Measurements from ENCODE around the gene RHBG.
"Not testable (repeated sequence)": the region's sequence is repeated elsewhere in the genome, so short reads cannot be mapped to it uniquely, and the experiment has no call there.

Gene RHBG

GRCh38 chr1:156359973-156360372 is 9.0 kb upstream of the RHBG start:
- intact Hi-C loops (cut with DNase I): no loop called here

GRCh38 chr1:156360534-156360933 is 8.5 kb upstream of the RHBG start:
- DNase-seq: no peak
- intact Hi-C loops (cut with DNase I): no loop called here

More at GRCh38 chr1:156359973-156360372, 9.0 kb upstream of the RHBG start:
- no peak for DNase-seq

GRCh38 chr1:156365754-156366153 is 3.3 kb upstream of the RHBG start:
- intact Hi-C loops (cut with DNase I): no loop called here
- DNase-seq: no peak

DNA sequence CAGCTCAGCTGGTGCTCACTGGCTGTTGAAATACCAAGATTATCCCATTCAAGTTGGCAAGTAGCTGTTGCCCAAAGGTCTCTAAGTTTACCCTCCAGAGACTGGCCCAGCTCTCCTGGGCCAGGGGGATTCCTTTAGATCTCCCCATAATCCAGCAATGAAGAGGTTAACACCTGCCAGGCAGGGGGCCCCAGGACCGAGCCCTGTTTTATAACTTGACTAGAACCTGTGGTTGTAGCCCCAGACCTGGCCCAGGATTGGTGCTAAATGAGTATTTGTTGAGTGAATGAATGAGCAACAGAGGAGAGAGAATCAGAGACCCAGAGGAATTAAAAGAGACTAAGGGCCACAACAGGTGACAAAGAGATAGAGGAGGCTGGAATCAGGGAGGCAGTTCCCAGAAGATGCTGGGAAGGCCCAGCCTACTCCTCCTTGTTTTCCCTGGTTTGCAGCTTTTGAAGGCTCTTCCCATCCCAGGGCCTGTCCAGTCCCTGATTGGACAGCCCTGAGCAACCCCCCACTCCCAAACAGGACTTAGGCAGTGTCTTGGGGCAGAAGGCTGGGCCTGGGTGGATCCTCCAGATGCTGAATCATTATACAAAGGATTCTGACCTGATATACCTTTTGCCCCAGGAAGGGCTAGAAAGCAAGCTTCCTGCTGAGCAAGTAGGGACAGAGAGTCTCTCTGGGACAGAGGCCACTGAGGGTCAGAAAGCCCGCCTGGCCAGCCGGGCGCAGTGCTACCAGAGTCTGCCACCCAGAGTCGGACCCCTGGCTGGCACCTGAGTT is 2.4 kb upstream of the RHBG start:
- intact Hi-C loops (cut with DNase I): no loop called here
- DNase-seq: no peak

- intact Hi-C loops (cut with DNase I): no loop called here
- no peak for DNase-seq
Observed at GRCh38 chr1:156367383-156368156, 1.4 kb upstream of the RHBG start.

DNA sequence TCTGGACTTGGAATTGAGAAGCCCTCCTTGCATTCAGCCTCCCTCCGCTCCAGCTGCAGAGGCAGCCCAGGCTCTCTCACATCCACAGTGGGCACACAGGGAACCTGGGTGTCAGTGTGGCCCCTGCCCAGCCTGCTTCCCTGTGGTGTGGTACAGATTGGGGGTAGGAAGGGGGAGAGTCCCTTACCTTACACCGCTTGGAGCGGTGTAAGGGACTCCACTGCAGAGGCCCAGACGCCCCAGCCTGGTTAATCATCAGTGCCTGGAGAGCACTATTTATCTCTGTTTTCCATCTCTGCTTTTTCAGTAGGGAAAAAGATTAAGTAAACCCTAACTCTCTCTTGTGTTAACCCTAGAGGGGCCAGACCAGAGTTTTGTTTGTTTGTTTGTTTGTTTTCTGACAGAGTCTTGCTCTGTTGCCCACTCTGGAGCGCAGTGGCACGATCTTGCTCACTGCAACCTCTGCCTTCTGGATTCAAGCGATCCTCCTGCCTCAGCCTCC is 803 bp upstream of the RHBG start:
- intact Hi-C loops (cut with DNase I): no loop called here

GRCh38 chr1:156369685-156370286 is 775 bp downstream of the RHBG start:
- intact Hi-C loops (cut with DNase I); DNase-seq: not testable (repeated sequence)

More for the DNA sequence above, 803 bp upstream of the RHBG start:
- DNase-seq: no peak

GRCh38 chr1:156371553-156372264 is 2.7 kb downstream of the RHBG start:
- no peak for DNase-seq
- intact Hi-C loops (cut with DNase I): no loop called here

GRCh38 chr1:156372265-156372586 is 3.2 kb downstream of the RHBG start:
- intact Hi-C loops (cut with DNase I): no loop called here
- DNase-seq: no peak

DNA sequence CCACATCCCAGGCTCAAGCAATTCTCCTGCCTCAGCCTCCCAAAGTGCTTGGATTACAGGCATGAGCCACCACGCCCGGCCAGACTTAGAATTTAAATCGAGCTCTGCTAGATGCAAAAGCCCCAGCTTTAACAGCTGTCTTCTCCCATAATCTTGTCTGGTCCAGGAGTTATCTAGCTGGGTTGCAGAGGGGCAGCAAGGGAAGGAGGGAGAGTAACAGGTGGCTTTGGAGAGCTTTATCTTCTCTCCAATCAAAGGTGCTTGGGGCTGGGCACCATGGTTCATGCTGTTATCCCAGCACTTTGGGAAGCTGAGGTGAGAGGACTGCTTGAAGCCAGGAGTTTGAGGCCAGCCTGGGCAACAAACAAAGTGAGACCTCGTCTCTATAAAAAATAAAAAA is 3.9 kb downstream of the RHBG start:
- peak in 1 of 10 donors; percentile 50 for DNase-seq
- intact Hi-C loops (cut with DNase I): no loop called here

DNA sequence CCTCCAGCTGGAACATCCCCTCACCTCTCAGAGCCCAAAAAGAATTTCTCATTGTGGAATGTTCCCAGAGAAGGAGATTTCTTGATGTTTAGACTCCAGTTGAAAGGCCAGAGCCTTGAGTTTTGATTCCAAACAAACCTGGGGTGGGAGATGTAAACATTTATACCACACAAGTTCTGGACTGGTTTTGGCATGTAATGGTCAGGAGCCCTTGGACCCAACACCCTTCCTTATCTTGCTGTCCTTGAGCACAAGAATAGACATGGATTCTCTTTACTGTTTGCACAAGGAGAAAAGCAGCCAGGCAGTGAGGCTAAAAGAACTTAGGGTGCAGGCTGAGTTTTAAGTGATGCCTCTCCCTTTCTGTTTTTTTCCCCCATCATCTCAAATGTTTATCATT is 4.5 kb downstream of the RHBG start:
- no peak for DNase-seq
- intact Hi-C loops (cut with DNase I): no loop called here

DNA sequence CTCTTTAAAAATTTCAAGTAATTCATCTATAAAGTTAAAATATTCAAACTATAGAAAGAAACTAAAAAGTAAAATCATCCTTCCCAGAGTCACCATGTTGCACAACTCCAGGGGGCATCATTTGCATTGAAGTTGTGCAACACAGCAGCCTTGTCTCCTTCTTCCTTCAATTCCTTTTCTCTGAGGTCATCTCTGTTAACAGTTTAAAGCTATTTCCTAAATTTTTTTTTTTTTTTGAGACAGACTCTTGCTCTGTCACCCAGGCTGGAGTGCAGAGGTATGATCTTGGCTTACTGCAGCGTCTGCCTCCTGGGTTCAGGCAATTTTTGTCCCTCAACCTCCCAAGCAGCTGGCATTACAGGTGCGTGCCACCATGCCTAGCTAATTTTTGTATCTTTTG is 7.1 kb downstream of the RHBG start:
- intact Hi-C loops (cut with DNase I): no loop called here

GRCh38 chr1:156376958-156377919 is 8.2 kb downstream of the RHBG start:
- DNase-seq: peak in 1 of 10 donors; percentile 18
- intact Hi-C loops (cut with DNase I): no loop called here

More for the DNA sequence above, 7.1 kb downstream of the RHBG start:
- no peak for DNase-seq

DNA sequence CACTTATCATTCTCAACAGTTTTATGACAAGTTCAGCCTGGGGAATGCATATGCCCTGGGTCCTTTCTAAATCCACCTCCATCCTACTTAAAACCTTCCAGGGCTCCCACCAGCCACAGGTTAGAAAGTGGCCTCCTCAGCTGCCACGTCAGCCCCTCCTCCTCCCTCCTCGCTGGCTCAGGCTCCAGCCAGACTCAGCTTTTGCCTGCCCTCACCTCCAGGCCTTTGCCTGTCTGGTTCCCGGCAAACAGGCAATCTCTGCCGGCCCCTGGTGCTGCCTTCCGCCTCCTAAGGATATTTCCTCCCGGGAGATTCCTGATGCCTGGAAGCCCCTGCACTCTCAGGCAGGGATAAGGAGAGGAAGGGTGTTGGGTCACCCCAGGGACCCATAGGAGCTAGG is 9.5 kb downstream of the RHBG start:
- intact Hi-C loops (cut with DNase I): no loop called here
- DNase-seq: no peak

DNA sequence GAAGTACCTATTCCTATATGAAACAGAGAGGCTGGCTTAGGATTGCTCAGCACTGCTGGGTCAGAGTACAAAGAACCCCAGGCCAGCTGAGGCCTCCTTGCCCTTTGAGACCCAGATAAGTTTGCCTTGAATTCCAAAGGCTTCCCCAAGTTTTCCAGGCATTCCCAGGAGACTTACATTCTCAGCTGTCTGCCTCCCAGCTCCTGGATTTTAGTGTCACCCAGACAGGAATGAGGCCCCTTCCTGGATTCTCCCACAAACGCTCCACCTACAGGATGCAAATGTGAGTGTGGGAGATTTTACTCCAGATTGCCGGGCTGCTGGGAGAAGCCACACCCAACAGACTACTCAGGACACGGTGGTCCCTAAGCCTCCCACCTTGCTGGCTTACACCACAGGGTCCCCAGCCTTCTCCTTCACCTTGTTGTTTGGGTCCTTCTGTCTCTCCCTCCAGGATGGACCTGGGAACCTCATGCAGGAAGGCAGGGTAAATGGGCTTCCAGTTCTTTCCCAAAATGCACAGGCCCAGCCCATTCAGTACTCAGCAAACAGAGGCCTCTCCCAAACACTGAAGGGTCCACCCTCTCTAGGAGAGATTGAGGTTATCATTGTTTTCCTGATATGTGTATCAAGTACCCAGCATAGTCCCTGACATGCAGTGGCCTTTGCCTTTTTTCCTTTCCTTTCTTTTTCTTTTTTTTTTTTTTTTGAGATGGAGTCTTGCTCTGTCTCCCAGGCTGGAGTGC is 10.6 kb downstream of the RHBG start:
- no peak for DNase-seq
- intact Hi-C loops (cut with DNase I): loop anchor here (5.0 kb wide), 1 partner anchor 278 kb away; no protein-coding TSS in a partner anchor

DNA sequence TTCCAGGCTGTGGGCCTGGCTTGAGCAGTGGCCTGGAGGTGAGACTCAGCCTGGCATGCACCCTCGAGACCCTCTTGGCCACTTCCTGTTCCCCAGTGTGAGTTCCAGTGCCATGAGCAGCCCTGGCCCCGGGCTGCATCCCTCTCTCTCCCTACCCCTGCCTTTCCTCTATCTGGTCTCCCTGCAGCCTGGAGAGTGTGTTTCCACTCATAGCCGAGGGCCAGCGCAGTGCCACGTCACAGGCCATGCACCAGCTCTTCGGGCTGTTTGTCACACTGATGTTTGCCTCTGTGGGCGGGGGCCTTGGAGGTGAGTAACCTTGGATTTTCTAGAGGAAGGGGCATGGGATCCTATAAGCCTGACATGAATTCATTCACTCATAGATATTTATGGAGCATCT is 13.6 kb downstream of the RHBG start:
- intact Hi-C loops (cut with DNase I): loop anchor here (5.0 kb wide), 1 partner anchor 275 kb away; no protein-coding TSS in a partner anchor

DNA sequence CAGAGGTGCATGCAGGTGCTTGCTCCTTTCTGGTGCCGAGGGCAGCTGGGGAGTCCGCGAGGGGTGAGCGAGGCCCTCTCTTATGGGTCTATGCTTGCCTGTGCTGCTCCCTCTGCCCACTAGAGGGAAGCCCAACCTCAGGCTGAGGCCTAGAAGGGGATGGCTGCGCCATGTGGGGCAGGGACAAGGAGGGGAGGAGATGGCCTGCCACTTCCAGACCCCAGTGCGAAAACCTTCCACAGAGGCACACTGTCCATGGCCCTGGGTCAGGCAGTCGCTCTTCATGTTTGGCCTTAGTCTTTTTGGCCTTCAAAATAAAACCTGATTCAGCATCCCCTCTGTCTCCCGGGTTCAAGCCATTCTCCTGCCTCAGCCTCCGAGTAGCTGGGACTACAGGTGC is 14.0 kb downstream of the RHBG start:
- intact Hi-C loops (cut with DNase I): loop anchor here (5.0 kb wide), 1 partner anchor 274 kb away; no protein-coding TSS in a partner anchor

More for the DNA sequence above, 13.6 kb downstream of the RHBG start:
- no peak for DNase-seq

DNA sequence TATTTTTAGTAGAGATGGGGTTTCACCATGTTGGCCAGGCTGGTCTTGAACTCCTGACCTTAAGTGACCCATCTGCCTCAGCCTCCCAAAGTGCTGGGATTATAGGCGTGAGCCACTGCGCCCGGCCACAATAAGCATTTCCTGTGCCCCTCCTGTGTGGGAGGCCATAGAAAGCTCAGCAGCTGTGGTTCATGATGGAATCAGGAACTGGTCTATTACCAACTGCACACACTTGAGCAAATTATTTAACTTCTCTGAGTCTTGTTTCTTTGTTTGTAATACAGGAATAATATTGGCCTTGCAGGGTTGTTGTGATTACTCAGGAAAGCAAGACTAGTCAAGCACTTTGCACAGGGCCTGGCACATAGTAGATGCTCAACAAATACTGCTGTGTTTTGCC is 15.0 kb downstream of the RHBG start:
- intact Hi-C loops (cut with DNase I): loop anchor here (5.0 kb wide), 1 partner anchor 273 kb away; no protein-coding TSS in a partner anchor
- no peak for DNase-seq

More for the DNA sequence above, 14.0 kb downstream of the RHBG start:
- DNase-seq: peak; percentile 69 to 97 (median 83)

Data from posterior cingulate gyrus (tissue), 11 donors.